Measurements from ENCODE around the gene FERMT1. TPM values are rescaled to one million over a fixed set of nuclear protein-coding genes. Genes with fewer than 3 reads are reported as not detected.
"Not testable (repeated sequence)": the region's sequence is repeated elsewhere in the genome, so short reads cannot be mapped to it uniquely, and the experiment has no call there.

Gene FERMT1
- total RNA-seq, 4 donors from 2014 or later: 0.16 to 2.2 (median 1.0) TPM

GRCh38 chr20:6057691-6058090 is 65.1 kb downstream of the FERMT1 start:
- H3K27me3 ChIP-seq: peaks cover 43% of the 10 kb centered on the region
- TF ChIP-seq CTCF (IDR thresholded peaks at IDR 0.05) (no peak), POLR2AphosphoS5 (IDR thresholded peaks at IDR 0.05) (no peak), EP300 (IDR thresholded peaks at IDR 0.05) (no peak), POLR2A (IDR thresholded peaks at IDR 0.05) (no peak)
- 83 to 92% methylated on average over 1 to 2 of the region's 2 CpGs for WGBS, 2 donors (ENCODE audit: low coverage in 1 of 2)
- no peak overlapping the region for H3K4me3 ChIP-seq
- no peak overlapping the region for H3K27ac ChIP-seq
- no peak for ATAC-seq
- H3K36me3 ChIP-seq: no peaks in the 10 kb centered on the region
- H3K4me1 ChIP-seq: no peaks in the 10 kb centered on the region
- H3K9me3 ChIP-seq: no peaks in the 10 kb centered on the region

GRCh38 chr20:6057139-6057538 is 65.7 kb downstream of the FERMT1 start:
- H3K36me3 ChIP-seq: no peaks in the 10 kb centered on the region
- no peak for ATAC-seq
- TF ChIP-seq EP300 (IDR thresholded peaks at IDR 0.05) (no peak), POLR2AphosphoS5 (IDR thresholded peaks at IDR 0.05) (no peak), POLR2A (IDR thresholded peaks at IDR 0.05) (no peak), CTCF (IDR thresholded peaks at IDR 0.05) (no peak)
- no peaks in the 10 kb centered on the region for H3K9me3 ChIP-seq
- no peak overlapping the region for H3K4me3 ChIP-seq
- no peak overlapping the region for H3K27ac ChIP-seq
- peaks cover 48% of the 10 kb centered on the region for H3K27me3 ChIP-seq
- H3K4me1 ChIP-seq: peaks cover 0 to 5% (median 4%) of the 10 kb centered on the region in 3 donors
- 80 to 100% methylated on average over 2 of the region's 2 CpGs for WGBS, 2 donors (ENCODE audit: low coverage in 1 of 2)

- Histone ChIP-seq H3K9me3 (no peaks in the 10 kb centered on the region), H3K4me1 (peaks cover 0 to 12% (median 8%) of the 10 kb centered on the region in 3 donors), H3K36me3 (no peaks in the 10 kb centered on the region), H3K27ac (no peak overlapping the region), H3K4me3 (no peak overlapping the region), H3K27me3 (peaks cover 59% of the 10 kb centered on the region)
- ATAC-seq: no peak
- TF ChIP-seq CTCF (IDR thresholded peaks at IDR 0.05): no peak
- TF ChIP-seq EP300 (IDR thresholded peaks at IDR 0.05): no peak
- TF ChIP-seq POLR2AphosphoS5 (IDR thresholded peaks at IDR 0.05): no peak
- TF ChIP-seq POLR2A (IDR thresholded peaks at IDR 0.05): no peak
- WGBS, 2 donors (ENCODE audit: low coverage in 1 of 2): 87% methylated on average over 6 of the region's 9 CpGs; no CpG with 5 or more reads in 1 of the 2 donors
Observed at GRCh38 chr20:6055981-6056569, 66.8 kb downstream of the FERMT1 start.

GRCh38 chr20:6055161-6055783 is 67.6 kb downstream of the FERMT1 start:
- H3K9me3 ChIP-seq: no peaks in the 10 kb centered on the region
- WGBS, 2 donors (ENCODE audit: low coverage in 1 of 2): 65 to 75% methylated on average over 2 to 4 of the region's 10 CpGs
- H3K27me3 ChIP-seq: peaks cover 67% of the 10 kb centered on the region
- H3K4me1 ChIP-seq: peaks cover 0 to 12% (median 8%) of the 10 kb centered on the region in 3 donors
- no peaks in the 10 kb centered on the region for H3K36me3 ChIP-seq
- no peak overlapping the region for H3K4me3 ChIP-seq
- no peak for TF ChIP-seq POLR2A (IDR thresholded peaks at IDR 0.05)
- no peak for TF ChIP-seq CTCF (IDR thresholded peaks at IDR 0.05)
- no peak for TF ChIP-seq POLR2AphosphoS5 (IDR thresholded peaks at IDR 0.05)
- TF ChIP-seq EP300 (IDR thresholded peaks at IDR 0.05): no peak
- H3K27ac ChIP-seq: no peak overlapping the region
- ATAC-seq: no peak

- not testable (repeated sequence) for ATAC-seq
- 73 to 89% methylated on average over 4 of the region's 4 CpGs for WGBS, 2 donors (ENCODE audit: low coverage in 1 of 2)
- H3K27me3 ChIP-seq: peaks cover 69% of the 10 kb centered on the region
Observed at GRCh38 chr20:6054689-6055051, 68.2 kb downstream of the FERMT1 start.

More at GRCh38 chr20:6054689-6055051, 68.2 kb downstream of the FERMT1 start:
- not testable (repeated sequence) for H3K27ac ChIP-seq, H3K4me3 ChIP-seq, H3K36me3 ChIP-seq, H3K9me3 ChIP-seq
- peaks cover 0 to 12% (median 8%) of the 10 kb centered on the region in 3 donors for H3K4me1 ChIP-seq

All from gastroesophageal sphincter (tissue), 4 donors.